ENCODE data around the gene ARMC9. TPM values are rescaled to one million over a fixed set of nuclear protein-coding genes. Genes with fewer than 3 reads are reported as not detected.

The ARMC9 gene
- total and polyA plus RNA-seq, 2 of the 13 experiments (the other 11 are each of a cell fraction or from before 2014, with no cell fraction given): 9.1 to 12.8 TPM

DNA sequence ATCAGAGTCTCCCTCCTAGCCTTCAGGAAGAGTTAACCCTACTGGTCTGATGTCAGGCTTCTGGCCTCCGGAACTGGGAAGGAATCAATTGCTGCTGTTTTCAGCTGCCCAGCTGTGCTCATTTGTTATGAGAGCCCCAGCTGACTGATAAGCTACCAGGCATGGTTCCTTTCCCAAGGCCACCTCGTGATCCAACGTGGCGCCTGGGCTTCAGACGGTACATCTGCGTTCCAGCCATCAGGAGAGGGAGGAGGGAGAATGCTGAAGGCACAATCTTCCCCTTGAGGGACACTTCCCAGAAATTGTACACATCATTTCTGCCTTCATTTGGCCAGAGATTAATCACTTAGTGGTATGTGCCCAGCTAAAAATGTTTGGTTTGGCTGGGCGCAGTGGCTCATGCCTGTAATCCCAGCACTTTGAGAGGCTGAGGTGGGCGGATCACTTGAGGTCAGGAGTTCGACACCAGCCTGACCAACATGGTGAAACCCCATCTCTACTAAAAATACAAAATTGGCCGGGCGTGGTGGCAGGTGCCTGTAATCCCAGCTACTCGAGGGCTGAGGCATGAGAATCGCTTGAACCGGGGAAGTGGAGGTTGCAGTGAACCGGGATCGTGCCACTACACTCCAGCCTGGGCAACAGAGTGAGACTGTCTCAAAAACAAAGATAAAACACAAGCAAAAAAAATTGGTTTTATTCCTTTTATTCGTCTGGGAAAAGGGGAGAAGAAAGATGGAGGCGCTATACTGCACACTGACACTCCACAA lies 10.5 kb upstream of the ARMC9 start (continued):
- TF ChIP-seq REXO4 (CRISPR knock-in tag; IDR thresholded peaks at IDR 0.05; ENCODE audit: borderline replicate concordance) (no peak), DPF2 (CRISPR knock-in tag; IDR thresholded peaks at IDR 0.05; ENCODE audit: borderline replicate concordance, low read depth) (no peak), HOXA7 (CRISPR knock-in tag; IDR thresholded peaks at IDR 0.05) (no peak), NRL (CRISPR knock-in tag; IDR thresholded peaks at IDR 0.05; ENCODE audit: borderline replicate concordance) (no peak), ZNF558 (CRISPR knock-in tag; IDR thresholded peaks at IDR 0.05; ENCODE audit: borderline replicate concordance) (no peak), ZNF512B (CRISPR knock-in tag; IDR thresholded peaks at IDR 0.05; ENCODE audit: borderline replicate concordance) (no peak), ZNF292 (CRISPR knock-in tag; IDR thresholded peaks at IDR 0.05; ENCODE audit: borderline replicate concordance, low read depth) (peak; percentile 87; the same call in 1 of the 2 replicates), THAP8 (CRISPR knock-in tag; IDR thresholded peaks at IDR 0.05; ENCODE audit: borderline replicate concordance) (no peak), TBX2 (CRISPR knock-in tag; IDR thresholded peaks at IDR 0.05; ENCODE audit: borderline replicate concordance) (peak; percentile 47; the same call in 1 of the 2 replicates), RFX5 (IDR thresholded peaks at IDR 0.05; ENCODE audit: low read depth, low read length) (no peak), RCOR2 (CRISPR knock-in tag; IDR thresholded peaks at IDR 0.05) (no peak), ZBTB26 (CRISPR knock-in tag; IDR thresholded peaks at IDR 0.05; ENCODE audit: borderline replicate concordance) (peak; percentile 58; the same call in 1 of the 2 replicates), ATF5 (CRISPR knock-in tag; IDR thresholded peaks at IDR 0.05; ENCODE audit: low read depth) (no peak), TAF15 (IDR thresholded peaks at IDR 0.05; ENCODE audit: low read depth, low read length, poor library complexity, severe bottlenecking) (no peak), SALL2 (CRISPR knock-in tag; IDR thresholded peaks at IDR 0.05) (no peak), ZFP1 (CRISPR knock-in tag; IDR thresholded peaks at IDR 0.05) (no peak), YEATS2 (CRISPR knock-in tag; IDR thresholded peaks at IDR 0.05; ENCODE audit: borderline replicate concordance) (peak; percentile 55; the same call in 1 of the 2 replicates), NR2F2 (IDR thresholded peaks at IDR 0.05; ENCODE audit: borderline replicate concordance, low read depth) (no peak), ZC3H4 (CRISPR knock-in tag; IDR thresholded peaks at IDR 0.05; ENCODE audit: borderline replicate concordance) (no peak)
- TF ChIP-seq, protein P1, sequence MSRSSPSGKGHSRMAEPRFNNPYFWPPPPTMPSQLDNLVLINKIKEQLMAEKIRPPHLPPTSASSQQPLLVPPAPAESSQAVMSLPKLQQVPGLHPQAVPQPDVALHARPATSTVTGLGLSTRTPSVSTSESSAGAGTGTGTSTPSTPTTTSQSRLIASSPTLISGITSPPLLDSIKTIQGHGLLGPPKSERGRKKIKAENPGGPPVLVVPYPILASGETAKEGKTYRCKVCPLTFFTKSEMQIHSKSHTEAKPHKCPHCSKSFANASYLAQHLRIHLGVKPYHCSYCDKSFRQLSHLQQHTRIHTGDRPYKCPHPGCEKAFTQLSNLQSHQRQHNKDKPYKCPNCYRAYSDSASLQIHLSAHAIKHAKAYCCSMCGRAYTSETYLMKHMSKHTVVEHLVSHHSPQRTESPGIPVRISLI (CRISPR knock-in tag; IDR thresholded peaks at IDR 0.05; ENCODE audit: borderline replicate concordance): no peak
- TF ChIP-seq, protein P2, sequence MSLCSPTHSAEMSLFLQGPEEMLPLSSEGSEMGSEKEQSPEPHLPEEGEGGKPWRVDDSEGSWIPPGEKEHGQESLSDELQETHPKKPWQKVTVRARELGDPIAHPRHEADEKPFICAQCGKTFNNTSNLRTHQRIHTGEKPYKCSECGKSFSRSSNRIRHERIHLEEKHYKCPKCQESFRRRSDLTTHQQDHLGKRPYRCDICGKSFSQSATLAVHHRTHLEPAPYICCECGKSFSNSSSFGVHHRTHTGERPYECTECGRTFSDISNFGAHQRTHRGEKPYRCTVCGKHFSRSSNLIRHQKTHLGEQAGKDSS (CRISPR knock-in tag; IDR thresholded peaks at IDR 0.05; ENCODE audit: borderline replicate concordance, low read depth): peak; percentile 27

Data from HepG2 (cell line).